GM18505 (cell line): ENCODE measurements around the gene CNOT9.

Experiments
- ATAC-seq: cut with Tn5 transposase; IDR thresholded peaks from one replicate; pipeline ENCODE4 v1.9.1; 2021; ENCODE audit not compliant: unreplicated experiment
- POLR2A ChIP-seq: IDR thresholded peaks from 4 replicates; pipeline ENCODE4 v1.6.1; 2011; ENCODE audit warnings: borderline replicate concordance; ENCODE audit not compliant: insufficient read depth, insufficient read length; ENCODE audit errors: extremely low read depth

Gene CNOT9

DNA sequence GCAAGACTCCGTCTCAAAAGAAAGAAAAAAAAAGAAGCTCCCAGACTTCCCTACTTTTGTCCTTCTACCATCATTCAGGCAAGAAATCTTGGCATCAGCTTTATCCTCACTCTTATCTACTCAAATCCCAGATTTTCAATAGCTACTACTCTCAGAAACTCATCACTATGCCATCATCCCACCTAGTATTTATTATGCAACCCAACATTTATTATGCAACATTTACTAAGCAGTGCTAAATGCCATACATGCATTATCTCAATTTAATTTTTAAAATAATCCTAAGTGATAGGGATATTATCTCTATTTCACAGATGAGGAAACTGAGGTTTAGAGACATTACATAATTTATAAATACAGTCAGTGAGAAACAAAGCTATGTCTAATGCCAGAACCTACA is 4.6 kb upstream of the CNOT9 start:
- ATAC-seq = no peak
- TF ChIP-seq POLR2A = no peak

DNA sequence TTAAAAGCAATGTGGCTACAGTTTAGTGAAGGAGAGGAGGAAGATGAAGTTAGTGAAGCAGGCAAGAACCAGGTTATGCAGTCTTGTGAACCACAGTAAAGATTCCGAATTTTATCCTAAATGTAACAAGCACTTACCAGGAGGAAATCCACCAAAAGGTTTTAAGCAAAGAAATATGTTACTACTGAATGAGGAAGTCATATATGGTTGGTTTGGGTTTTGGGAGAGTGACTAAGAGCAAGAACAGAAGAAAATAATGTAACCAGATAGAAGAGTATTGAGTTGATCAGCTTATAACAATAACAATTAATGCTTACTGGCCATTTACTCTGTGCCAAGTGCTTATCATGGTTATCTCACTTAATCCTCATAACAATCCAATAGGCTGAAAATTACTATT is 2.3 kb upstream of the CNOT9 start:
- TF ChIP-seq POLR2A = no peak
- ATAC-seq = no peak

DNA sequence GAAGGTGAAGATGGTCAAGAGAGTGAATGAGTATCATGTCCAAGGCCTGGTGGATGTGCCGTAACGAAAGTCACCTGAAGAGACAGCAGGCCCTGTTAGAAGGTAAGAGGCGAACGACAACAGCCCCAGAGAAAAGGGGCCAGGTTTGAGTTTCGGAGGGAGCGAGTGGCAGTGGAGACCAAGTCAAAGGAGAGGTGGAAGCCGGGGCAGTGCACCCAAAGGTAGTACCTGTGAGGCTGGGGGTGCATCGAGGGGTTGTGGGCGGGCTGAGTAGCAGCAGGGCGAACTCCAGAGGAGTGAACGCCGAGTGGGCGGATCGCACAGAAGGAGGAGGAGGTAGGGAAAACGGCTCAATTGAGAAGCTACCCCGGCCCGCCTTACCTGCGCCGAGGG is 846 bp upstream of the CNOT9 start:
- ATAC-seq = peak; percentile 33
- TF ChIP-seq POLR2A = no peak

DNA sequence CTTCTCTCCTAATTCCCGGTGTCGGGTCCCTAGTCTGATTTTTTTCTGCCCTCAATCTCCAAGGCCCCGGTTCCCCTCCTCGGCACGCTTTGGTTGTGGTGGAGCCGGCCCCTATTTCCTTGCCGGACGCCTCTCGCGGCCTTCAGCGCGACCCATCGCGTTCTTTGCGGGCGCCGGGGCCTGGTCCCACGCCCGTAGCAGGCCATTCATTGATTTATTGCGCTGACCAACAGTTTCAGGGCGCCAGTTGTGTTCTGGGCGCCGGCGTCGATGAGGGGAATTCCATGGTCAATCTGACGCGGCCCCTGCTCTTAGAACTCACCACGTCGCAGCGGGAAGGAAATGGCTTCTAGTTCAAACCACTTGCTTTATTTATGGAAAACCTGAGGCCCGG is 396 bp downstream of the CNOT9 start:
- ATAC-seq = peak; percentile 24
- peak; percentile 62 for TF ChIP-seq POLR2A

DNA sequence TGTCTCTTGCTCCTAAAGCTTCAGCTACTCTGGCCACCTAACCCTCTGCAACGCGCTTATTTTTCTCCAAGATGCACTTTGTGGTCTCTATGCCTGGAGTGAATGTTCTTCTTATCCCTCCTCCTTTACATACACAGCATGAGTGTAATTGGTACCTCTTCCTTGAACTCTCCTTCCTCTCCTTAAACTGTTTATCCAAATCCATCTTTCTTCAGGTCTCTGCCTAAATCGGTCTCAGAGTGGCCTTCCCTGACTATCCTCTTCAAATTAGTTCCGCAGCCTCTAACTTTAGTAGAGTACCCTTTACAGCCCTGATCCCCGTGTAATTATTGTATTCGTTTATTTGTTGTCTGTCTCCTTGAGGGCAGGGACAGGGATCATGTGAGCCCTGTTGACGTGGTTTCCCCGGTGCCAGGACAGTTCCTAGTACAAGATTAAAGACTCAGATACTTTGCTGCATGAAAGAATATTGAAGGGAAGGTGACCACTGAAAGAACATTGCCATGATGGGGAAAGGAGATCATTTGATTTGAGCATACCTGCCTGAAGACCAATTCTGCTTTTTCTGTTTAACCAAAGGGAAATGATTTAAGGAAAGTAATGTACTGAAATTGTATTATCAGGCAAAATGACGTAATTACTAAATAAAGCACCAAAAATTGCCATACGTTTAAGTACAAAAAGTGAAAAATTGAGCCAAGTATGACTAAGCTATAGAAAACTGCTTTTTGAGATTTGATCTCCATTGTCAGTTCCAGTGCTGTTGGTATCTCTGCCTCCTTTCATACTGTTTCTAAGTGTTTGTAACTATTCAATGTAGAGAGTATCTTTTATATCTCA is 1.2 kb downstream of the CNOT9 start:
- no peak for ATAC-seq
- no peak for TF ChIP-seq POLR2A

DNA sequence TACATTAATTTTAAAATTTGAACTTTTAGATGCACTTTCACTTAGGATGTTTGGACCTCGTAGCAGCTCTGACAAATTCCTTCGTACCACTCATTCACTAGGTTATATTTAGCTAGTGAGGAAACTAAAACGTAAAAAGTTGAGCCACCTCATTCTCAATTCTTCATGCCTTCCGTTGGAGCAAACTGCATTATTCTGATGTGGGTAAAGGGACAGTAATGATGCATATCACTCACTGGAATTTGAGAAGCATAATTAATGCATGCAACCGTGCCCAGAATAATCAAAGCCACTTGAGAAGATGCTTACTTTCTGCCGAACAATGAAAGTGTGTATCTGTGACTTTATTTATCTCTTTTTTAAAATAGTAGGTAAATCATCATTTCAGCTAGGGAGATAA is 2.2 kb downstream of the CNOT9 start:
- TF ChIP-seq POLR2A = no peak
- no peak for ATAC-seq

DNA sequence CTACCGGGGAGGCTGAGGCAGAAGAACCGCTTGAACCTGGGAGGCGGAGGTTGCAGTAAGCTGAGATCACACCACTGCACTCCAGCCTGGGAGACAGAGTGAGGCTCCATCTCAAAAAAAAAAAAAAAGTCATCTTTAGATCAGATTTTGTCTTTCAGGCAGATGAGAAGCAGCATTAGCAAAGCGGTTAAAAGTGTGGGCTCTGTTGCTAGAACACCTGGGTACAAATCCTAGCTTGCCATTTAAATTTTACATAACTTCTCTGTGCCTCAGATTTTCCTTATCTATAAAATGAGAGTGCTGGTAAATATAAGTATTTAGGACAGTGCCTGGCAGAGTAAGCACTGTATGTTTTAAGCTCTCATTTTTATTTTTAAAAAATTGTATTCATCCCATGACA is 8.2 kb downstream of the CNOT9 start:
- ATAC-seq = no peak
- no peak for TF ChIP-seq POLR2A

DNA sequence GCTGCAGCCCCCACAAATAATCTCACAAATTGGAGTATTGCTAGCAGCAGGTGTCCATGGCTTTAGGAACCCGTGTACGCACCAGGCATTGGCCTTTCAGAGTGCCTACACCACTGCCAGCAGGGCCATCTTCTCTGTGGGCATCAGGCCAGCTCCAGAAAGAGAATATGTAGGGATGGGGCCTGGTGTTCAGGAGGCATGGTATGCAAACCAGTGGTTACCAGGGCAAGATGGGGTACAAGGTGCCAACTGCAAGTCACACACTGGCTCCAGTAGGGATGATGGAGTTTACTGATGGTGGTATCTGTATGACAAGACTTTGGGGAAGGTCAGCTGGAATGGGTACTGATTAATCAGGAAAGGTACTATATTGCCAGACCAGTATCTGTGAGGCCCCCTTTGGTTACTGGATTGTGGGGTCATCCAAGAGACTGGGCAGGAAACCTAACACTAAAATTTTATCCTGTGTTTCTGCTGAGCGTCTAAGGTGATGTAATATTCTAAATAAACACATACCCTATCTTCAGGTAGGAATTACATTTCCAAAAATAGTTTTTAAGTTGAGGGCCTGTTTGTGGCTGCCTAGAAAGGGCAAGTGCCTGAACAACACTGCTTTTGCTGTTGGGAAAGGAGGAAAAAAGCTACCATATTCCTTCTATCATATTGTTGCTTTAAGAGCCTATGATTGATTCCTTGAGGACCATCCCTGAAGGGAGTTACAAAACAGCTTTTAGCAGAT is 9.0 kb downstream of the CNOT9 start:
- no peak for TF ChIP-seq POLR2A
- ATAC-seq = no peak

DNA sequence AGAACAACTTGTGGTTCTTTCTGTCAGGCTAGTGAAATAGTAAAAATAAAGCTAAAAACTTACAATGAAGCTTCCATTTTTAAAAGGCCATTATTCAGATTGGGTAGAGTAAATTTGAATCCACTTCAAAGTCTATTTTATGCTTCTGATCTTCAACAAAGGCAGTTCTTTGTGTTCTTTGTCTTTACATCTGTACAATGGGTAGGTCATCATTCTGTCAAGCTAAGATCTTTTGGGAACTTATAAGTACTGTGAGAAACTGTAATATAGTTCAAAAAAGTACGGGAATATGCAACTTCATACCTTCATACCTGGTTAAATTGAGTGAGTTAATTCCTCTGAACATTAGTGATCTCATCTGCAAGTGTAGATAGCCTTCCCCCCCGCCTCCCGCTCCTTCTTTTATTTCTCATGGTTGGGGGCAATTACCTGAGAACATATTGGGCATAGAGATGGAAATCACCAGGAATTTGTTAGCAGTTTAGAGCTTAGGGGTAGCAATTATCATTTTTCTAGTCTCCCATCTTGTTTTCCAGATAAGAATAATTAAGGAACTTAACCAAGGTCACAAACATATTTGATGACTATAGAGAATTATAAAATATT is 9.7 kb downstream of the CNOT9 start:
- no peak for ATAC-seq
- no peak for TF ChIP-seq POLR2A

DNA sequence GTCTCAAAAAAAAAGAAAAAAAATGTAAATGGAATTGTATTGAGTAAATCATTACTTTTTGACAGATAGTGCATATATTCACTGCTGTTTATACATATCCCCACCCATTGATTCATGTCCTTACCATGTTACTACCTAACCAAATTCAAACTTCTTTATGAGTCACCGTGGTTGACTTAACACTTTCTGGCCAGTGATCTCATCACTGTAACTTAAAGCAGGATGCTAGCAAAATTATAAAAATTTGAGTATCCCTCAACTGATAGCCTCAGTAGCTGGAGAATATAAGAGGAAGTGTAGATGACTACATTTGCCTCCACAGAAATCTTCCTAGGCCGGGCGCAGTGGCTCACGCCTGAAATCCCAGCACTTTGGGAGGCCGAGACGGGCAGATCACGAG is 13.4 kb downstream of the CNOT9 start:
- no peak for TF ChIP-seq POLR2A
- no peak for ATAC-seq

DNA sequence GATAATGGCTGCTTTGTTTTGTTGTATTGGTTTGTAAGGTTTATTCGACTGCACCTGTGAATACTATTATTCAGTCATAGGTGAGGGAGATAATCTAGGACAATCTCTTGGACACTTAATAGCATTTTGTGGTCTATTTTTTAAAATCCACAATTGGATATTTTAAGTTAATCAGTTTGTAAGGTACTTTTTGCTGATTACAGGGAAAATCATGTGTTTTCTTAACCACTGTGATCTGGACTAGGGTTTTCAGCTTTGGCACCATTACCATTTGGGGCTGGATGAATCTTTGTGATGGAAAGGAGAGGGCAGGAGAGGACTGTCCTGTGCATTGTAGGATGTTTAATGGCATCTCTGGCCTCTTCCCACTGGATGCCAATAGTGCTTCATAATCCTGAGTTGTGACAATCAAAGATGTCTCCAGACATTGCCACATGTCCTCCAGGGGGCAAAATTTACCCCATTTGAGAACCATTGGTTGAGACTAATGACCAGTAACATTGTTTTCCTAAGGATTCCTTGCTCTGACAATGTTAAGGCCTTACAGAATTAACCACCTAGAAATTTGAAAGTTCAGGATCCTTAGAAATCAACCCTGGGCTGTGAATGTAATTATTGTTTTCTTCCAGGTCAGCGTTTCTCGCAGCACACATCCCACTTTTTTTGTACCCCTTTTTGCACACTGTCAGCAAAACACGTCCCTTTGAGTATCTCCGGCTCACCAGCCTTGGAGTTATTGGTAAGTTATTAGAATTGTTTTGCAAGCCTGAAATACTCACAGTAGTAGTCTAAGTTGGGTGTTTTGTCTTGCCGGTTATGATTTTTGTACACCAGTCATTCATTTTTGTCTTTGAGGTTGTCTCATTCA is 15.6 kb downstream of the CNOT9 start:
- TF ChIP-seq POLR2A = no peak
- ATAC-seq = no peak

DNA sequence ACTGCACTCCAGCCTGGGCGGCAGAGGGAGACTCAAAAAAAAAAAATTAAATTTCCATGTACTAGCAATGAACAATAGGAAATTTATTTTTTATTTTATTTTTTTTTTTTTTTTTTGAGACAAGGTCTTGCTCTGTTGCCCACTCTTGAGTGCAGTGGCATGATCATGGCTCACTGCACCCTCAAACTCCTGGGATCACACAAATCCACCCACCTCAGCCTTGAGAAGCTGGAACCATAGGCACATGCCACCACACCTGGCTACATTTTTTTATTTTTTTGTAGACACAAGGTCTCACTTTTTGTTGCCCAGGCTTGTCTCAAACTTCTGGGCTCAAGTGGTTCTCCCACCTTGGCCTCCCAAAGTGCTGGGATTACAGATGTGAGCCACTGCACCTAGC is 16.9 kb downstream of the CNOT9 start:
- TF ChIP-seq POLR2A = no peak
- no peak for ATAC-seq

DNA sequence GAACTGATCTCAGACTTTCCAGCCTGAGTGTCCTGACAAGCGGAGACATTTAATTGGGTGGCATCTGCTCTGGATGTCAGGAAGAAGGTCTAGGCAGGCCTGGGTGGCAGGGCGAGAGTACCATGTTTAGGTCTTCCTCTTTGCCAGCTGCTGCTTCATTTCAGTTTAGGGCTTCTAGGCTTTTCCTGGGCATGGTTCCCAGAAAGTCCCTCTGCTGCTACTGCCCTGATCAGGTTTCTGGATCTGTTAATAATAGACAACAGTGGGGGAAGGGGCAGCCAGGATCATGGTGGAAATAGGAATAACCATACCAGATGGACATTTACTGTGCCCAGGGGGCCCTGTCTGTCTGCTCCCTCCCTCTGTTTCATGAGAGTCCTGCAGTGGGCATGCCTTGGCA is 36.8 kb downstream of the CNOT9 start:
- no peak for TF ChIP-seq POLR2A
- no peak for ATAC-seq
